AG10803 (cell line): ENCODE measurements around the gene IGFBP3.

ENCODE experiments used
- DNase-seq: peaks from one replicate; pipeline ENCODE4 v3.0.0; 2010; ENCODE audit warnings: low read depth
- H3K4me3 ChIP-seq: 2 replicates; pipeline ENCODE4 v1.5.1; 2011; ENCODE audit warnings: mild to moderate bottlenecking, low read length, control low read depth
- TF ChIP-seq, protein P1 (sequence below): conservative IDR thresholded peaks from 2 replicates; pipeline ENCODE4 v1.5.1; 2011; ENCODE audit warnings: mild to moderate bottlenecking, low read length, control low read depth, inconsistent platforms

The IGFBP3 gene, protein sequence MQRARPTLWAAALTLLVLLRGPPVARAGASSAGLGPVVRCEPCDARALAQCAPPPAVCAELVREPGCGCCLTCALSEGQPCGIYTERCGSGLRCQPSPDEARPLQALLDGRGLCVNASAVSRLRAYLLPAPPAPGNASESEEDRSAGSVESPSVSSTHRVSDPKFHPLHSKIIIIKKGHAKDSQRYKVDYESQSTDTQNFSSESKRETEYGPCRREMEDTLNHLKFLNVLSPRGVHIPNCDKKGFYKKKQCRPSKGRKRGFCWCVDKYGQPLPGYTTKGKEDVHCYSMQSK

DNA sequence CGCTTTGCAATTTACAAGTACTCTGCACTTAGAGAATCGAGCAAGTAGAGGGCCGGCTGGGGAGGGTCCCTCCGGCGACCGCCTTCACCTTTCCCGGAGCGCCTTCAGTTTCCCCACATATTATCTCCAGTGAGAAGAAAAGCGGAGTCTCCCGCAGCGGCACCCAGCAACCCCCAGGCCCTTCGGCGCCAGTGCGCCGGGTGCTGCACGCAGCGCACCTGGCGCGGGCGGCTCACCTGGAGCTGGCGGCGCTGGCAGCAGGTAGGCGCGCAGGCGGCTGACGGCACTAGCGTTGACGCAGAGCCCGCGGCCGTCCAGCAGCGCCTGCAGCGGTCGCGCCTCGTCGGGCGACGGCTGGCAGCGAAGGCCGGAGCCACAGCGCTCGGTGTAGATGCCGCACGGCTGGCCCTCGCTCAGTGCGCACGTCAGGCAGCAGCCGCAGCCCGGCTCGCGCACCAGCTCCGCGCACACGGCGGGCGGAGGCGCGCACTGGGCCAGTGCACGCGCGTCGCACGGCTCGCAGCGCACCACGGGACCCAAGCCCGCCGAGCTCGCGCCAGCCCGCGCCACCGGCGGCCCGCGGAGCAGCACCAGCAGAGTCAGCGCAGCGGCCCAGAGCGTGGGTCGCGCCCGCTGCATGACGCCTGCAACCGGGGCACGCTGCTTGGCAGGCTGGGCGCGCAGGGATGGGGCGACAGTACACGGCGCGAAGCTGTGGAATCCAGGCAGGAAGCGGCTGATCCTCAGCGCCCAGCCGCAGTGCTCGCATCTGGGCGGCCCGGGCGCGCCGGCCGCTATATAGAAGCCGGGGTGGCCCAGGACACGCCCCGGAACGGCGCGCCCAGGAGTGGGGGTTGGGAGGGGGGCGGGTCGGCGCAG is at the start of gene IGFBP3:
TSS of gene IGFBP3 (minus strand) at position 771 of the 879 bp plus-strand sequence. CDS start at position 639, 132 bp downstream.
- TF ChIP-seq, protein P1, sequence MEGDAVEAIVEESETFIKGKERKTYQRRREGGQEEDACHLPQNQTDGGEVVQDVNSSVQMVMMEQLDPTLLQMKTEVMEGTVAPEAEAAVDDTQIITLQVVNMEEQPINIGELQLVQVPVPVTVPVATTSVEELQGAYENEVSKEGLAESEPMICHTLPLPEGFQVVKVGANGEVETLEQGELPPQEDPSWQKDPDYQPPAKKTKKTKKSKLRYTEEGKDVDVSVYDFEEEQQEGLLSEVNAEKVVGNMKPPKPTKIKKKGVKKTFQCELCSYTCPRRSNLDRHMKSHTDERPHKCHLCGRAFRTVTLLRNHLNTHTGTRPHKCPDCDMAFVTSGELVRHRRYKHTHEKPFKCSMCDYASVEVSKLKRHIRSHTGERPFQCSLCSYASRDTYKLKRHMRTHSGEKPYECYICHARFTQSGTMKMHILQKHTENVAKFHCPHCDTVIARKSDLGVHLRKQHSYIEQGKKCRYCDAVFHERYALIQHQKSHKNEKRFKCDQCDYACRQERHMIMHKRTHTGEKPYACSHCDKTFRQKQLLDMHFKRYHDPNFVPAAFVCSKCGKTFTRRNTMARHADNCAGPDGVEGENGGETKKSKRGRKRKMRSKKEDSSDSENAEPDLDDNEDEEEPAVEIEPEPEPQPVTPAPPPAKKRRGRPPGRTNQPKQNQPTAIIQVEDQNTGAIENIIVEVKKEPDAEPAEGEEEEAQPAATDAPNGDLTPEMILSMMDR, result no peak
- peak; percentile 81 for DNase-seq
- H3K4me3 ChIP-seq, result peak within 1 kb of the TSS; percentile 92

DNA sequence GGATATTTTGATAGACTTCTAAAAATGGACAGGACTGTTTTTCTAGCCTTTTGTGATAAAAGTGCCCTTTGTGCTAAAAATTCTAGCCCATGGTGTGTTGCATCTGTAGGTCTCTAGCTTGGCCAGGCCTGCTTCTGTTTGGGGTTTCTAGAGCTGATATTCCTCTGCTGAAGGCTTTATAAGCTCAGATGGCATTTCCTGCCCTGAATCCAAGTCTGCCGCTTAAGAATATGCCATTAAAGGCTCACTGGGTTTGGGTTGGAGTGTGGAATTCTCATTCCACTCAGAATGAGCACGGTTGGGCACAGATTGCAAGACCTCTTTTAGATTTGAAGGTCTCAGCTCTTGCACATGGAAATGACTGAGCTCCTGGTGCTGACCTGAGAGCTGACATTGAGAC is 49.4 kb upstream of the IGFBP3 start:
- TF ChIP-seq, protein P1, result no peak
- no peak for DNase-seq
- H3K4me3 ChIP-seq, result no peak overlapping the region

DNA sequence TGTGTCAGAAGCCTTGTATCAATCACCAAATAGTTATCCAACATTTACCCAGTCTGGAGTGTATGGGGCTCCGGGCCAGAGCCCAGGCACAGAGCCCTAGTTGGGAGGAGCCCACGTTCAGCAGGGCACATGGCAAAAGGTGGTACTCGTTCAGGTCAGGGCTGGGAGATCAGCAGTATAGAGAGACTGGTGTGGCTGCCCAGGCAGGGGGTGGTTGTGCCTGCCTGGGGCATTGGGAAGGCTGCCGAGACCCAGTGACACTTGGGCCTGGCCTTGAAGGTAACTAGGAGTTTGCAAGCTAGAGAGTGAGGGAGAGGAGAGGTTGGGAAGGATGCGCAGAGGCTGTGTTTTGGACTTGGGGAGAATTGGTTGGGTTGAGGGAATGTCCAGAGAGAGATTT is 48.9 kb upstream of the IGFBP3 start:
- TF ChIP-seq, protein P1, result no peak
- H3K4me3 ChIP-seq, result no peak overlapping the region
- DNase-seq, result no peak

DNA sequence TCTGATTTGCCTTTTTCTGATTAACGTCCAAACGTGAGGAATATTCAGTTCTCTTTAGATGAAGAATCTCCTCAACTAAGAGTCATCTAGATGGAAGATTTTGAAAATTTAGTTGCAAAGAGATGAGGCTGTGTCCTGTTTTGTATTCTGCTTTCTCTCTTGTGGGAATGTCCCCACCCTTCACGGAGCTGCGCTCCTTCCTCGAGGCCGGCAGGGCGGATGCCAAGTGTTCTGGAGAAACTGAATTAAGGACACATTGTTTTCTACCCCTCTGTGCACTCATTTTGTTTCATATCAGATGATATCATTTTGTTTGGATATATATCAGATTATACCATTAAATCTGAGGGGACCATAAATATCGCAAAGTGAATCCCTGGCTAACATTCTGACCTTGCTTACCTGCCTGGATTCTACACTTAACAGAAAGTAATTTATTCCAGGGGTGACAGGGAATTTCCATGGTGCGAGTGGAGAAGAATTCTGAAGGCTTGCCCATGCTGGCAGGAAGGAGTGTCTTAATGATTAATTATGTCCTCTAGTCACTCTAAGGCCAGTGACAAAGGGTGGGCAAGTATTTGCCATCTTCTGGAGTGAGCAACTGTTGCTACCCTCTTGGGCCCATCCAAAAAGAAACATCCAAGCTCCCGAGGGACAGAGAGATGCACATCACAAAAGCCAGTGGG is 47.9 kb upstream of the IGFBP3 start:
- no peak for DNase-seq
- TF ChIP-seq, protein P1, result no peak
- no peak overlapping the region for H3K4me3 ChIP-seq

DNA sequence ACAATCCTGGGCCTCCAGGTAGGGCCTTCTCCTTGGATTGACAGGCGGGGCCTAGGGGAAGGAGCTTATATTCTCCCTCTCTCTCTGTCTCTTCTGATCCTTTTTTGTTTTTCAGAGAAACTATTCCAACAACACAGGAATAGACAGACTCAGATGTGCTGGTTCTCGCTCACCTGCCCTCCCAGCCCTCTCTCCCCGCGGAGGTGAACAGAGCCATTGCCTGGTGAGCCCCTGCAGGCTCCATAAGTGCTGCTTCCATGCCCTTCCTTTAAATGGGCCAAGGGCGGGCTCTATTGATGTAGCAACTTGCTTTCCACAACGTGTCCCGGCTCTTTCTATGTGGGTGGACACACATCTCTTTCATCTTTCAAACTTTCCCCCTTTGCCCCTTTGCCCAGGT is 47.2 kb upstream of the IGFBP3 start:
- TF ChIP-seq, protein P1, result no peak

DNA sequence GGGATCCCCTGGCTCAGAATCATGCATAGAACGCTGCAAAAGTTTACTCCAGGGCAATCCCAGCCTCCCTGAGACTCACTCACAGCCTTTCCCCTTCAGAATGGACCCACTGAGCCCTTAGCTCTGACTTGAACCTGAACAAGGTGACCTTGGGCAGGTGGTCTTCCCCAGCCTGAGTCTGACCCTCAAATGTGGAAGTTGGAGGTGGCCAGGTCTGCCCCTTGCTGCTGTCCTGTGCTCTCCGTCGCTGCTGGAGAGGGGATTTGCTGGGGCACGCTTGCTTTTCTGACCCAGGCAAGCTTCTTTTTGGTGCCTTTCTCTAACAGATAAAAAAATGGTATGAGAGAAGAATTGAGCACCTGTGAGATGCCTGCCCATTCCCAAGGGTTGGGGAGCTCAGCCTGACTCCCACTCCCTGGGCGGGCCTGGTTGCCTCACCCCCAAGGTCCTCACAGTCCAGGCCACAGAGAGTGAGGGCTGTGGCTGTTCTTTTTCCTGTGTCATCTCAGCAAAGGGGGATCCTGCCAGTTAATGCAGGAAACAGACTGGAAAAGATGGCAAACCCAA is 46.6 kb upstream of the IGFBP3 start:
- DNase-seq, result no peak
- H3K4me3 ChIP-seq, result no peak overlapping the region
- TF ChIP-seq, protein P1, result no peak

More for the DNA sequence above, 47.2 kb upstream of the IGFBP3 start:
- H3K4me3 ChIP-seq, result no peak overlapping the region
- no peak for DNase-seq
